HG03469 (cell line): ENCODE results near the gene RFC1.
"Not testable (repeated sequence)": the region's sequence is repeated elsewhere in the genome, so short reads cannot be mapped to it uniquely, and the experiment has no call there.

Experiments used
- ATAC-seq: cut with Tn5 transposase; IDR thresholded peaks from one replicate; pipeline ENCODE4 v1.9.1; 2021; ENCODE audit warnings: mild to moderate bottlenecking, moderate library complexity, moderate number of reproducible peaks; ENCODE audit not compliant: unreplicated experiment

RFC1 gene

GRCh38 chr4:39312816-39313215 lies 53.3 kb downstream of the RFC1 start:
- ATAC-seq: no peak

DNA sequence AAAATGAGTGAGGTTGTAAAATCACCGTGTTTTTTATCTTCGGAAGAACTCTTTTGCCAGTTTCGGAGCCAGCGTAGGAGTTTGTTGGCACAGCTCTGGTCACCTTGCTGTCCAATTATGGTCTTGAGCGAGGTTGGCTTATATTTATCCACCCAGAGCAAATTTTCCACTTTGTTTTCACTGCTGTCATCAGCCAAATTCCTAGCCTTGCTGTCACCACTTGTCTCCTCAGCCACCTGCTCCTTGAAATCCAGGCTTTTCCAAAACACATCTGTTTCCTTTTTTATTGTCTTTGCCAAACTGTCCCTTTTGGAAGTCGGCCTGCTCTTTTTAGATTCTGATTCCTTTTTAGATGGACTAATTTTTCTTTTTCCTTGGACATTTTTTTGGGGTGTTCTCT lies 57.6 kb downstream of the RFC1 start:
- no peak for ATAC-seq

GRCh38 chr4:39305912-39306677 lies 60.1 kb downstream of the RFC1 start:
- ATAC-seq: no peak

DNA sequence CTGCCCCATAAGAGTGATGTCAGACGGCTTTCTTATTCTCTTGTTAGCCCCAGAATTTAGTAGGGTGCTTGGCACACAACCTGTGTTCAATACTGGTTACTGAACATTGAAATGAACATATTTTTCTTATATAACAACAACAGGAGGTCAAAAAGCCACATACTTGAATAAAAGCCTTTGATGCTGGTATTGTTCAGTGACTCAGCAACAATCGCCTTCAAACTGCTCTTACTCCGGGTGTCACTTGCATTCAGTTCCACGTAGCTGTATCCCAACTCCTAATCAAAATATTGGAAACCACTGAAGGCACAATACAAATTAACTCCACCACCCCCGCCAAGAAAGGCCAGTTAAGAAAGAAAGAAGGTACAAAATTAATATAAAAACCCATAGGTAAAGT lies 61.5 kb downstream of the RFC1 start:
- ATAC-seq: no peak

DNA sequence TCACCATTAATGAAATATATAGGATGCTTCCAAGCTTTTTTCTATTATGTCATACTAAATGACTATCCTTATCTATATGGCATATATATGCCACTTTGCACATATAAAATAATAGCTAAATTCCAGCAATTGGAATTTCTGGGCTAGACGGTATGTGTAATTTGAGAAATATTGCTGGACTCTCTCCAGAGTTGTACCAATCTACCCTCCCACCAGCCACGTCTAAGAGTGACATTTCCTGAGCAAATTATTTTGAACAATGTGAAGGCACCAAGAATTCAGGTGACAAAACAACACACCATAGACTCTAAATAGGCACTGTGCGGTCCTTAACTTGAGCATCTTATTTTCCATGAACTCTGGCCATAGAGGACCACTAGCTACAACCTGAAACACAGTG lies 62.3 kb downstream of the RFC1 start:
- no peak for ATAC-seq

DNA sequence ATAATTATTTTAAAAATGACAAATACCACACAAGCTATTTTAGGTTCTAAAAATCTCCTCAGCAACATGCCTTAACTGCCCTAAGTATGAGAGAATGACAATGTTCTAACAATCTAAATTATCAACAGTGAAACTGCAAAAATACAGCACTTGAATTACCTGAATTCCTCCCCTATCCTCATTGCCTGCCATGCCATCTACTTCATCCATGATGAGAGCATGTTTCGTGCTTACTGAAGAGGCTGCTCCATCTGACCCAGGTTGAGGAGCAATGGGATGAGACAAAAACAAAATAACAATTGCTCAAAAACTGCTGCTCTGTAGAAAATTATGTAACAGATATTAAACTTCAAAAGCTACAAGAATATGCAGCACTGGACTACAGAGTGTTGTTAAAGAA lies 63.3 kb downstream of the RFC1 start:
- ATAC-seq: no peak

DNA sequence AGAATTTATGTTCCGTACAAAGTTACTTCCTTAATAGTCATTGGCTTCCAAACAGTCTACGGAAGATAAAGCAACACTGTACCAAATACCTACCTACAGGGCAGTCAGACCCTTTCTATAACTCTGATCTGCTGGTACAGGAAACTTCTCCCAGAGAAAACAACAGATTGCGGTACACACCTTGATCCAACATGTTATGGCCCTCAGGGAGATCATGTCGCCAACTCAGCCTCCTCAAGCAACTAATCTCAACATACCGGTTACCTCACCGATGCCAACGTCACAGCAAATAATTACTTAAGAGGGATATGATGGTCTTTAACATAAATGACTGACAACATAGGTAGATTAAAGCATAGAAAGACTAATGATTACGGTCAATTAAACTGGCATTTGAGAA lies 70.4 kb downstream of the RFC1 start:
- no peak for ATAC-seq

DNA sequence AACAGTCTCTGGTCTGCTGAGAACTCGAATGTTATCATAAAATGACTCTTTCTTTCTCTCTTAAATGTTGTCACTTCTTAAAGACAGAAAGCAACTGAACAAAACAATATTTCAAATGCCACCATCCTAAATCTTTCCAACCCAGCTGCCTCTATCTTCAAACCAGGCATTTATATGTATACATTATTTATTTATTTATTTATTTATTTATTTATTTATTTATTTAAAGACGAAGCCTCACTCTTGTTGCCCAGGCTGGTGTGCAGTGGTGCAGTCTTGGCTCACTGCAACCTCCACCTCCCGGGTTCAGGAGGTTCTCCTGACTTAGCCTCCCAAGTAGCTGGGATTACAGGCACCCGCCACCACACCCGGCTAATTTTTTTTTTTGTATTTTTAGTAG lies 73.7 kb downstream of the RFC1 start:
- not testable (repeated sequence) for ATAC-seq

DNA sequence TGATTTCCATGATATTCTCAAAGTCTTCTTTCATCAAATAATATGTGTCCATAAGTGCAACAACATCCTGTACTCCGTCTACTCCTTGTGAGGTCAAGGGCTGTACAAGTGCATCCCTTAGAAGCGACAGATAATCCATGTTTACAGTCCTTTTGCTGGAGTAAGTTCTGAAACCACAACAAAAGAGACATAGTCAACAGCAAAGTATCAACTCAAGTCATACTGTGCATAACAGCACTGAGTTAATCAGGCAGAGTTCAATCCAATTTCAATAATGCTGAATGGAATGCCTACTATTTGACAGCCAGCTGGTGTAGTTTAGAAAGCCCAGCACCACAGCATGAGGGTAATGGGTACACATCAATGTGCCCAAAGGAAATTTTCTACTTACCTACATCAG lies 74.5 kb downstream of the RFC1 start:
- no peak for ATAC-seq

- ATAC-seq: no peak
Measured at GRCh38 chr4:39287223-39287622, 78.9 kb downstream of the RFC1 start.

DNA sequence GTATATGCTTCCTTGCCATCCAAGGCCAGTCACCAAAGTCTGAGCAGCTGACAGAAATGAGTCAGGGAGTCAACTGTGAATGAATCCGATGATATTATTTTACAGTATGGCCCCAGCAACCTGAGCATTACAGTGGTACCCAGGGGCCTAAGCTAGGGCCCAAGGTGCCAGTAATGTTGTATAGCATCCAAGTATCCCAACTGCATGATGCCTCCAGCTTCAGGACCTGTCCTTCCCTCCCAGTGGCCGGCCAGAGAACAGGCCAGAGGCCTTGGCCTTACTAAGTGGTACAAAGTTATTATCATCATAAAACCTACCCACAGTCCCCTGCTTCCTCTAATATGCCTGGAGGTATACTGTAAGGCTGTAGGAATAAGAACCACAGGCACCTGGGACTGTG lies 79.9 kb downstream of the RFC1 start:
- ATAC-seq: no peak

- no peak for ATAC-seq
Measured at GRCh38 chr4:39285853-39286252, 80.3 kb downstream of the RFC1 start.

DNA sequence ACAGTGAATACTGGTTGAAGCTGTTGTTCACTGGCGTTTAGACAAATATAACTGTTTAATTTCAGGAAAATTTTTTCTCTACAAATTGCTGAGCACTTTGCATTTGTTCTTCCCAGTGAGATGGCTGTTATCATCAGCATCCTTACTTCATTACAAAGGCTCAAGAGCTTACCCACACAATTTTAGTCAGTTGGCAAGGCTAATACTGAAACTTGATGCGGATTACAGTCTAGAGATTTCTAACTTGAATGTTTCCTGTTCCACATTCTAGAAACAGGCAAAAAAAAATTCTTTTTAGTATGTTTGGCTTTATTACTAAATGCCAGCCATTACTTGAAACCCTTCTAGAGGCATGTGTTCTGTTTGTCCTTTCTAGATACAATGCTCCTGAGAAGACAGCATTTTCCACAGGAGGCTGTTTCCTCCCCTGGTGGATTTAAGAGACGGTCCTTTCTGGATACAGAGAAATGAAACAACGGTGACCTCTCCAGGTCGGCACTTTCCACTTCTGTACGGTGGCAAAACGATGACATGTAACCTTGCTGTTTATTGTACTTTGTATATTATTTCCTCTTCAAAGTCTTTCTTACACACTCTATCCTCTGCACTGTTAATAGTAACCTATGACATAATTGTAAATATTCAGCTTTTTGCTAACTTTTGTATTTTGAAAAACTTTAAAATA lies 80.9 kb downstream of the RFC1 start:
- no peak for ATAC-seq

DNA sequence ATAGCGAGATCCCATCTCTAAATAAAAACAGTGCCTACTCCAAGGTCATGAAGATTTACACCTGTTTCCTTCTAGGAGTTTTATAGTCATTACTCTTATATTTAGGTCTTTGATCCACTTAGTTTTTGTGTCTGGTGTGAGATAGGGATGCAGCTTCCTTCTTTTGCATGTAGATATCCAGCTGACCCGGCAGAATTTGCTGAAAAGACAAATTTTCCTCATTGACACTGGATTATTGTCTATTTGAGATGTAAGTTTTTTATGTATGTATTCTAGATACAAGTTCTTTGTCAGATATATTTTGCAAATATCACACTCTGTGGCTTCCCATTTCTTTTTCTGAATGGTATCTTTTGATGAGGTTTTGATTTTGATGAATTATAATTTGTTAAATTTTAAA lies 85.4 kb downstream of the RFC1 start:
- no peak for ATAC-seq

DNA sequence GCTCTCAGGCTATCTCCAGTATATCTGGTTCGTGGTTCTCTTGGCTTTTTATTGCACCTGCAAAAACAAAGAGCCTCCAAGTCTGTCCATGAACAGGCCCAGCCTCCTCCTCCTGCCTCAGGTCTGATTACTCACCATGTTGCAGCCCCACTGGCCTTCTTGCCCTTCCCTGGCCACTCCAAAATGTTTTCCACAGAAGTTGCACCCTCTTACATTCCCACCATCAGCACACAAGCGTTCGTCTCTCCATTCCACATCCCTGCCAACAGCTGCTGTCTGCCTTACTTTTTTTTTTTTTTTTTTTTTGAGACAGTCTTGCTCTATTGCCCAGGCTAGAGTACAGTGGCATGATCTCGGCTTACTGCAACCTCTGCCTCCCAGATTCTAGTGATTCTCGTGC lies 86.7 kb downstream of the RFC1 start:
- no peak for ATAC-seq

GRCh38 chr4:39278476-39278875 lies 87.7 kb downstream of the RFC1 start:
- no peak for ATAC-seq

GRCh38 chr4:39277661-39278060 lies 88.5 kb downstream of the RFC1 start:
- not testable (repeated sequence) for ATAC-seq

DNA sequence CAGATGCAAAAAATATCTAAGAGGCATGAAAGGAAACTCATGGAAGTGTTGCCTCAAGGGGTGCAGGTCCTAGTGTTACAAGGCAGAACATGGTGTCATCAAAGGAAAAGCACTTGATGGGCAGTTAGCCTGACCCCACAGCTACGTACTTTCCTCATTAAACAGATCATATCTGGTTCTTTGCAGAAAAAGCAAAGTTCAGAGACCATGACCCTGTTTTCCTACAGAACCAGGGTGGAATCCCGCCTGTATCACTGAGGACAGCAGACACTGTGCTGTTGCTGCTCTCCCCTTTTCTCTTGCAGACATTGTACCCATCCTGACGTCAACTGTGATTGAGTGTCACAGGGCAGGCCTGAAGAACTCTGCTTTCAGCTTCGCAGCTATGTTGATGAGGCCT lies 91.7 kb downstream of the RFC1 start:
- ATAC-seq: no peak

DNA sequence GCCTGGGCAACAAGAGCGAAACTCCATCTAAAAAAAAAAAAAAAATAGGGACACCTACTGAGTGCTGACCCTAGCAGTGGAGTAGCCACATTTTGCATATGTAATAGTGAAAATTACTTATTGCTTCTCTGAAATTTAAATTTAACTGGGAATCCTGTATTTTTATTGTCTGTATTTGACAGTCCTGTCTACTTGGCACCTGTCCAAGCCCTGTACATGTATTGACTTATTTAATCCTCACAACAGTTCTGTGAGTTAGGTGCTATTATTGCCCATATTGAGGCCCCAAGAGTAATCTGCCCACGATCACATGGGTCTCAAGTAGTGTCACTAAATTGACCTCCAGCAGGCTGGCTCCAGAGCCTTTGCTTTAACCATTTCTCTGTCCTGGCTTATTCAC lies 102.3 kb downstream of the RFC1 start:
- no peak for ATAC-seq

- no peak for ATAC-seq
Measured at GRCh38 chr4:39259571-39260330, 106.4 kb downstream of the RFC1 start.

GRCh38 chr4:39256436-39256835 lies 109.7 kb downstream of the RFC1 start:
- no peak for ATAC-seq

DNA sequence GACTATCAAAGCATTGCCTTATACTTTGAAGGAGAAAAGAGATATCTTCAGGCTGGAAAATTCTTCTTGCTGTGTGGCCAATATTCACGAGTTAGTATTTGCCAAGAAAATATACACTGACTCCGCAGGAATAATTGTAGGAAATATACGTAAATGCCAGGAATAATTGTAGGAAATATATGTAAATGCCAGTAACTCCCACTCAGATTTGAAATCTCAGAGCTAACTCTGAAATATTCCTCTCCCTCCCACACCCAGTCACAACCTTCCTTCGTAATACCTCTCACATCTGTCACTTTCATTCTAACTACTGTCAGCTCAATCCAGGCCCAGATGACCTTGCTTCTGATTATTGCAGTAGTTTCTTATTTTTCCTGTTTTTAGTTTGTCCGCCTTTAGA lies 110.3 kb downstream of the RFC1 start:
- no peak for ATAC-seq
